HG03469 (cell line): ENCODE data around the gene CLCN2.
A peak's percentile ranks its signal among the peaks of the same experiment; 100 is the strongest.

Source experiments
- ATAC-seq: cut with Tn5 transposase; IDR thresholded peaks from one replicate; pipeline ENCODE4 v1.9.1; 2021; ENCODE audit warnings: mild to moderate bottlenecking, moderate library complexity, moderate number of reproducible peaks; ENCODE audit not compliant: unreplicated experiment

Gene CLCN2

DNA sequence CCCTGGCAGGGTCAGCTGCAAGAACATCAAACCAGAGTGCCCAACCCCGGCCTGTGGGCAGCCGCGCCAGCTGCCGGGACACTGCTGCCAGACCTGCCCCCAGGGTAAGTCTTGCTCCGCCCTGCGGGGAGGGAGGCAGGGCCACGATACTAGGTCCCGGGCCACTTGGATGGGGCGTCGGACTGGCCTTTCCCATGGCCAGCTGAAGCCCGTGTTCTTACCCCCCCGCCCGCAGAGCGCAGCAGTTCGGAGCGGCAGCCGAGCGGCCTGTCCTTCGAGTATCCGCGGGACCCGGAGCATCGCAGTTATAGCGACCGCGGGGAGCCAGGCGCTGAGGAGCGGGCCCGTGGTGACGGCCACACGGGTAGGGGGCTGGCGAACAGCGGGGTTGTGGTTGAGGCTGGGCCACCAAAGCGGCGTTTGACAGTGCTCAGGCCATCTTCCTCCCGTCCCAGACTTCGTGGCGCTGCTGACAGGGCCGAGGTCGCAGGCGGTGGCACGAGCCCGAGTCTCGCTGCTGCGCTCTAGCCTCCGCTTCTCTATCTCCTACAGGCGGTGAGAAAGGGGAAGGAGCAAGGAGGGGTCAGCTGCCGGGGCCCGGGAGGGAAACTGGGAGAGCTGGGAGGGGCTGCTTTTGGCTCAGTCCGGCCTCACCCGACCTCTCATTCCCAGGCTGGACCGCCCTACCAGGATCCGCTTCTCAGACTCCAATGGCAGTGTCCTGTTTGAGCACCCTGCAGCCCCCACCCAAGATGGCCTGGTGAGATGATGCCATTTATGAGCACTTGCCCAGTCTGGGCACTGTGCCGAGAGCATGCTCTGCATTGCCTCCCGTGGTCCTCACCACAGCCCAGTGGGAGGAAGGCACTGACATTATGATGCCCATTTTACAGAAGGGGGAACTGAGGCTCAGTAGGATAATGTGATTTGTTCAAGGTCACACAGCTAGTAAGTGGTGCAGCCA is 20.1 kb upstream of the CLCN2 start:
- ATAC-seq: no peak

GRCh38 chr3:184380627-184381260 is 19.3 kb upstream of the CLCN2 start:
- ATAC-seq: no peak

GRCh38 chr3:184380185-184380626 is 18.8 kb upstream of the CLCN2 start:
- ATAC-seq: no peak

DNA sequence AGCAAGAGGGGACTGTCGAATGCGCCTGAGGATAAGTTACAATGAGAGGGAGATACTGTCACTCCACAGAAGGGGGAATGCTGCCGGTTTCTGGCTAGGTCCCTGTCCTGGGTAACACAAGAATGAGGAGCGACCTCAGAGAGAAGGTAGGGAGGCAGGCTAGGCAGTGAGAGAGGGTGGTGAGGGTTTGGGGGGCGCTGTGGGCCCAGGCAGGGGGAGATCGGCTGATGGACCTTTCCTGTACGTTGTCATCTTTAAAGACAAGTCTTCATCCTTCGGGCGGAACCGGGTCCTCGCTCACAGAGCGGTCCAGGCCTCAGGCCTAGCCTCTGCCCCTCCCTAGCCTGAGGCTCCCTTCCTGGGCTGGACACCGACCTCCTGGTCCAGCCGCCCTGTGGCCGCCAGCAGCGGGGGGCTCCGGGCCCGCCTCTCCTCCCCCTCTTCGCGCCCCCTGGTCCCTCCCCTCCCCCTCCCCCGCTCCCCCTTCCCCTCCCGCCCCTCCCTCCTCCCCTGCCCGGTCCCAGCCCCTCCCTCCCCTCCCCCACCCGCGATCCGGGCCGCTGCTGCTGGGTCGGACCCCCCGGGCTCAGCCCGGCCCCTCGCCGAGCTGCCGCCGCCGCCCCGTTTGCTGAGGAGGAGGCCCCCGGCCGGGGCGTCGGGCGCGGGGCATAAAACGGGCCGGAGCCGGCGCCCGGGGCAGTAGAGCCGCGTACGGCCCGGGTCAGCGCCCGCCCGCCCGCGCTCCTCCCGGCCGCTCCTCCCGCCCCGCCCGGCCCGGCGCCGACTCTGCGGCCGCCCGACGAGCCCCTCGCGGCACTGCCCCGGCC is 18.2 kb upstream of the CLCN2 start, which contains the start of gene CHRD:
CHRD (plus strand) TSS at position 697 of the 827 bp plus-strand sequence. CDS start 265 bp downstream, outside the sequence.
- no peak for ATAC-seq

GRCh38 chr3:184378651-184379357 is 17.4 kb upstream of the CLCN2 start:
- no peak for ATAC-seq

DNA sequence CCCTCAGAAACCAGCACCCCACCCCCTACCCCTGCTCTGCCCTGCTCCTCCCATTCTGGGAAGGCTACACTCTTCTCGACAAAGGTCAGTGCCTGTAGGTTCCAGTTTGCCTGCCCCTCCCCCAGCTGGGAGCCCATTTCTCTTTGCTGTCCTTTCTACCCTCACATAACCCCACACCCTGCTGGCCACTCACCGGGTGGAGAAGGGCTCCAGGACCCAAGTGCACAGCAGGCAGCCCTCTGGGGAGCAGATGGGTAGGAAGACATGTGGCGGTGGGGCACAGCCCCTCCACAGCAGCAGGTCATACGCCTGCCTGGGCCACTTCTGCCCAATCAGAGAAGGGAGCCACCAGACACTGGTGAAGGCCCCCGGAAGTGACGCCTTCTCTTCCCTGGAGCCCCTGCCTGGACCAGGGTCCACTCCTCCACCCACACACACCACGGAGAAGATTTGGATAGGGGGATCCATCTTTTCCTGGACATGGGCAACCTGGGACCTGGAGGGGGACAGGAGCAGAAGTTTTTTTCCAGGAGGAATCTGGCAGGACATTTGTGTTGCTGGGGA is 16.6 kb upstream of the CLCN2 start, which contains the start of gene THPO:
THPO (minus strand) TSS at position 326 of the 564 bp plus-strand sequence. CDS start 1,948 bp downstream, outside the sequence.
- ATAC-seq: no peak

GRCh38 chr3:184377374-184377773 is 16.0 kb upstream of the CLCN2 start:
- ATAC-seq: no peak

DNA sequence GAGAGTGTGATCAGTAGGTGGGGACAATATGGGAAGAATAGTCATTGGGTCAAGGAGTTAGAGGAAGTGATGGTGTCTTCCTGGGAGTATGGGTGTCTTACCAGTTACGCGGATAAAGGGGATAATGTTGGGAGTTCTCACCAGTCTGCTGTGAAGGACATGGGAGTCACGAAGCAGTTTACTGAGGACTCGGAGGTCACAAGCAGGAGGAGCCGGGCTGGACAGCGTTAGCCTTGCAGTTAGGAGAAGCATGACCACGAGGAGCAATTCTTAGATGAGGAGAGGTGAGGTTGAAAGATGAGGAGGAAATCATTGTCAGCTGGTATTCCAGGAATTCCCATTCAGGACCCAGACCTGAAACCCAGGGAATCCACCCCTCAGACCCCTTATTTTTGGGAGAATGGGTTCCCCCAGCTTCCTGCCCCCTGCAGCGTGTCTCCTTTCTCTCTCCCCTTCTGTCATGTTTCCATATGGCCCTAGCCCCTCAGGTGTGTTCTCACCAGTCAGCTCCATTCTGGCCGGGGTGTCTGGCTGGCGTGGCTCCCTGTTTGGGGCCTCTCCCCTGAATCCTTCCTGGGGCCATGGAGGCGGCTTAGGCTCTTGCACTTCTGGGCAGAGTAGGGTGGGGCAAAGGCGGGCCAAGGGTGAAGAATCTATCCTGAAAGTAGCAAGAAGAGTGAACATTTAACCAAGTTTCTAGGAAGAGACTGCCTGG is 14.5 kb upstream of the CLCN2 start:
- no peak for ATAC-seq

DNA sequence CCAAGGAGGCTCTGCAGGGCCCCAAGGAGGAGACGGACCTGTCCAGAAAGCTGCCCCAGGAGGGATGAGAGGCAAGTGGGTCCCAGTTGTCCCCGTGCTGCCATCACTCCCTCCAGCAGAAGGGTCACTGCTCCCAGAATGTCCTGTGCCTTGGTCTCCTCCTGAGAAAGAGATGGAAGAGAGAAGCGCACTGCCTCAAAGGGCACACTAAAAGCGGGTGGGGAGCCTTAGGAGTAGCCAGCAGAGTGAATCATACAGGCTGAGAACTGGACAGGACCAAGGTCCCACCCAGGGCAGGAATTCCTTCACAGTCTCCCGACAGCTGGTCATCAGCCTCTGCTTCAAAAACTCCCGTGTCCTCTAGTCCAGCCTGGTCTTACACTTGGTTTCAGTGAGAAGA is 12.0 kb upstream of the CLCN2 start:
- ATAC-seq: no peak

DNA sequence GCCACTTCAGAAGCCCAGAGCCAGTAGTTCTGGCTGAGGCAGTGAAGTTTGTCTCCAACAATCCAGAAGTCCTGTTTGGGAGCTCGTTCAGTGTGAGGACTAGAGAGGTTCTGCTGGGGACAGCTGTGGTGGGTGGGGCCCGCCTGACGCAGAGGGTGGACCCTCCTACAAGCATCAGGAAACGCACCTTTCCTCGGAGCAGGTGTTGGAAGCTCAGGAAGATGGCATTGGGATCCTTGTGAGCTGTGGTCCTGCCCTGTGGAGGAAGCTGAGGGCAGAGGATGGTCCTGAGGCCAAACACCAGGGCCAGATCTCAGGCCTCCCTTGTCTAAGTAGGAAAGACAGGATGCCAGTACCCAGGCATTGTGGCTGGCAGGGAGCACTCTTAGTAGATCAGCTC is 11.5 kb upstream of the CLCN2 start:
- ATAC-seq: no peak

- no peak for ATAC-seq
Observed at GRCh38 chr3:184372296-184372821, 11.0 kb upstream of the CLCN2 start.

- peak; percentile 56 for ATAC-seq
Observed at GRCh38 chr3:184371570-184372018, 10.2 kb upstream of the CLCN2 start.

DNA sequence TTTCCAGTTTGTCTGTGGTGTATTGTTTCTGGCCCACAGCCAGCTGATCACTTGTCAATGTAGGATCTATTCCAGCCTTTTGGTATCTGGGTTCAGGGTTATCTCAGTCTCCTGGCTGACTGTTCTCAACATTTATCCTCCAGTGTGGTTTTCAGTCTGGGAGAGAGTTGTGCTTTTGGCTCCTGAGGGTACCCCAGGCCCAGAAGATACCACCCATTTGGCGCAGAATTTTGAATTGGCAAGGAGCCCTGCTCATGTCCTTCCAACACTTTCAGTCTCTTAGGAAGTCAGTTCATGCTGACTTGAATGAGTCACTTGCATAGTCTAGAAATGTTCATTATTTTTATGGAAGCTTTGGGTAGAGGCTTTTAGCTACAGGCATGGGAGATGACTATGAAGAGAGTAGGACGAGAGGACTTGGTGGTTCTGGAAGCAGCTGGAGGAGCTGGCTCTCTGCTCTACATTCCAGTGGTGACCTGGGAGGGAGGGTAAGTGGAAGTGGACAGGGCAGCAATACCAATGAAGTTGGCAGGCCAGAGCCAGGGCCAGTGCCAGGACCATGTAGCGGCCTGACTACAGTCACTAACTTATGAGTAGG is 7.3 kb upstream of the CLCN2 start:
- no peak for ATAC-seq

- ATAC-seq: no peak
Observed at GRCh38 chr3:184368116-184368515, 6.7 kb upstream of the CLCN2 start.

DNA sequence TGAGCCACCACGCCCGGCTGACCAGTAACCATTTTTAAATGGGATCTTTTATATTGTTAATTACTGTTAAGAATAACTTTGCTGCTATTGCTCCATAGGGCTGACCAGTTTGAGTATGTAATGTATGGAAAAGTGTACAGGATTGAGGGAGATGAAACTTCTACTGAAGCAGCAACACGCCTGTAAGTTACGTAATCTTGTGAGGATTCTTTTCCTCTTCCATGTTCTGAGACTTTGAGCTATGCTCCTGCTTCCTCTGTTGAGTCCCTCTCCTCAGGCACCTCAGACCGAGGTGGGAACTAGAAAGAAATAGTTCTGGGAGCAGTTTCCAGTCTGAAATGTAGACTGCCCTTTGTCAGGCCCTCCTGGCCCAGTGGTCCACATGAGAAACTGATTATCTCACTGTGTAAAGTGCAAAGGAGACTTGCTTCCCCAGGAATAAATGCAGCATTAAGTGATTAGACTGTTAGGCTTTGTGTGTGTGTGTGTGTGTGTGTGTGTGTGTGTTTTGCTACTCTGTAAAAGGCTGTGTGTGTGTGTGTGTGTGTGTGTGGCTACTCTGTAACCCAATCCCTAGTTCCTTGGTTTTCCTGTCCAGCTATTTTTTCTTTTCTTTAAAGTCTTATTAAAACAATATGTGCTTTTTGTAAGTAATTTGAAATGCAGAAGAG is 5.3 kb upstream of the CLCN2 start:
- ATAC-seq: no peak

GRCh38 chr3:184362668-184363546 is 1.5 kb upstream of the CLCN2 start:
- ATAC-seq: peak; percentile 74
